HG02678 (cell line): Measurements from ENCODE around the gene COBL.

Experiments
- ATAC-seq: cut with Tn5 transposase; IDR thresholded peaks from one replicate; pipeline ENCODE4 v1.9.1; 2021; ENCODE audit warnings: mild to moderate bottlenecking, moderate library complexity; ENCODE audit not compliant: unreplicated experiment

The COBL gene

GRCh38 chr7:51235593-51236313, 80.9 kb downstream of the COBL start:
- ATAC-seq: no peak

GRCh38 chr7:51234609-51235308, 81.8 kb downstream of the COBL start:
- ATAC-seq: no peak

GRCh38 chr7:51234139-51234538, 82.5 kb downstream of the COBL start:
- ATAC-seq: no peak

GRCh38 chr7:51233374-51233773, 83.2 kb downstream of the COBL start:
- ATAC-seq: no peak

- no peak for ATAC-seq
Observed at GRCh38 chr7:51230723-51231122, 85.9 kb downstream of the COBL start.

GRCh38 chr7:51230324-51230625, 86.3 kb downstream of the COBL start:
- no peak for ATAC-seq

GRCh38 chr7:51229620-51230323, 86.8 kb downstream of the COBL start:
- ATAC-seq: no peak

GRCh38 chr7:51229106-51229537, 87.5 kb downstream of the COBL start:
- no peak for ATAC-seq

GRCh38 chr7:51228386-51228958, 88.1 kb downstream of the COBL start:
- ATAC-seq: no peak

GRCh38 chr7:51227861-51228260, 88.7 kb downstream of the COBL start:
- ATAC-seq: no peak

GRCh38 chr7:51226916-51227535, 89.6 kb downstream of the COBL start:
- no peak for ATAC-seq

GRCh38 chr7:51226063-51226755, 90.4 kb downstream of the COBL start:
- ATAC-seq: no peak

GRCh38 chr7:51224811-51225595, 91.6 kb downstream of the COBL start:
- ATAC-seq: no peak

- no peak for ATAC-seq
Observed at GRCh38 chr7:51223505-51223904, 93.1 kb downstream of the COBL start.

- no peak for ATAC-seq
Observed at GRCh38 chr7:51222916-51223315, 93.7 kb downstream of the COBL start.

- ATAC-seq: no peak
Observed at GRCh38 chr7:51220226-51220625, 96.4 kb downstream of the COBL start.

- ATAC-seq: no peak
Observed at GRCh38 chr7:51219261-51219988, 97.2 kb downstream of the COBL start.

GRCh38 chr7:51217804-51218203, 98.8 kb downstream of the COBL start:
- ATAC-seq: no peak

GRCh38 chr7:51214098-51214497, 102.5 kb downstream of the COBL start:
- ATAC-seq: no peak
